Esophagus muscularis mucosa (tissue), 3 donors: ENCODE results near the gene MITF.

Experiments used
- CTCF ChIP-seq, 3 experiments: fragments of 200-600 bp in 2 of 3; fragments of 450-650 bp in 1 of 3; sonication (generic) in 2 of 3; IDR thresholded peaks; one replicate each; pipeline ENCODE4 v1.5.1; 2017 to 2019; ENCODE audit warnings: antibody characterized with exemption in 3 of 3, mild to moderate bottlenecking in 2 of 3, moderate library complexity in 1 of 3
- EP300 ChIP-seq: sonication (generic); formaldehyde crosslinking; IDR thresholded peaks from one replicate; pipeline ENCODE4 v1.6.1; 2017; ENCODE audit warnings: antibody characterized with exemption

- TF ChIP-seq CTCF (IDR thresholded peaks at IDR 0.05) (no peak), EP300 (no peak)
These were observed 191.3 kb downstream of the MITF start for GRCh38 chr3:69930564-69930963.
